ENCODE measurements around the gene OSCP1. TPM values are rescaled to one million over a fixed set of nuclear protein-coding genes. Genes with fewer than 3 reads are reported as not detected.

OSCP1 gene
- total RNA-seq, 1 donor from 2014 or later = 17.1 TPM

GRCh38 chr1:36398370-36398977, 51.8 kb downstream of the OSCP1 start:
- intact Hi-C loops (cut with DNase I) = no loop called here
- Histone ChIP-seq H3K4me1 (peaks cover 32% of the 10 kb centered on the region), H3K27me3 (ENCODE audit: low read depth) (no peaks in the 10 kb centered on the region), H3K27ac (peak overlapping the region; percentile 96), H3K36me3 (peaks cover 8% of the 10 kb centered on the region), H3K9me3 (no peaks in the 10 kb centered on the region), H3K4me3 (peak overlapping the region; percentile 88)
- no peak for DNase-seq
- ATAC-seq = no peak
- TF ChIP-seq CTCF (IDR thresholded peaks at IDR 0.05) = no peak

DNA sequence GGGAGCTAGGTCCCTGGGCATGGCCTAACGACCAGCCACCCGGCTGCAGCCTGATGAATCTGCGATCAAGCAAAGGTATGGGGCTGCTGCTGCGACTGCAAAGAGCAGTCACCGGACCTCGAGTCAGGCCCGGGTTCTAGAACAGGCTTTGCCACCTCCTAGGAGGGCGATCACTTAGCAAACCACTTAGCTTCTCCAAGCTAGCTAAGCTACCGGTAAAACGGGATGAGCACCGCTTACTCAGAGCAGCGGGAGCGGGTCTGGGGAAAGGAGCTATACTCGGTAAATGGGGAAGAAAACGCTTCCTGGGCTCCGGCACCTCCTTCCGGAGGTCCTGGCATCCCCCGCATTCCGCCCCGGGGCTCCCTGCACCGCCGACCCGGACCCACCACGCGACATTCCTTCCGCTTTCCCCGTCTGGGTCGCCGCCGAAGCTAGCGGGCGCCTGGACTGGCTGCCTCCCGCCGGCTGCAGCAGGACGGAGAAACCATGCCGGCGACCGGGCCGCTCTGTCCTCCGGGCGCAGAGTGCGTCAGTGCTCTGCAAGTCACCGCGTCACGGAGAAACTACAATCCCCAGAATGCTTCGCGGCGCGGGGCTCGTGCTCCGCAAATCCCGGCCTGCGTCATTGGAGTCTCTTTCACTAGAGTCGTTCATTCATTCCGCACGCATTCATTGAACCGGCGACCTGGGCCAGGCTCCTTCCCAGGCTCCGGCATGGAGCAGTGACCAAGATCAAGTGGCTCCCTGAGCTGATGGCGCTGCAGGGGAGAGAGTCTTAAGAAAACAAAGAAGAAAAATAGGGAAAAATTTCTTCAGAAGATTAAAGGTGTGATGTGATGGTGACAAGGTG, 52.6 kb downstream of the OSCP1 start, which contains the start of gene LSM10:
TSS of gene LSM10 (minus strand) at position 531 of the 853 bp plus-strand sequence. CDS start 3,779 bp downstream, outside the sequence.
- H3K36me3 ChIP-seq = peaks cover 17% of the 10 kb centered on the region
- H3K4me1 ChIP-seq = peaks cover 32% of the 10 kb centered on the region
- intact Hi-C loops (cut with DNase I) = no loop called here
- no peaks in the 10 kb centered on the region for H3K9me3 ChIP-seq
- DNase-seq = peak; percentile 97
- no peaks in the 10 kb centered on the region for H3K27me3 ChIP-seq (ENCODE audit: low read depth)
- H3K27ac ChIP-seq = peak within 1 kb of the TSS; percentile 96
- peak within 1 kb of the TSS; percentile 88 for H3K4me3 ChIP-seq
- peak; percentile 95 to 98 for ATAC-seq
- no peak for TF ChIP-seq CTCF (IDR thresholded peaks at IDR 0.05)

- H3K4me3 ChIP-seq = peak overlapping the region; percentile 88
- TF ChIP-seq CTCF (IDR thresholded peaks at IDR 0.05) = no peak
- H3K9me3 ChIP-seq = no peaks in the 10 kb centered on the region
- H3K27me3 ChIP-seq (ENCODE audit: low read depth) = no peaks in the 10 kb centered on the region
- H3K36me3 ChIP-seq = peaks cover 22% of the 10 kb centered on the region
- ATAC-seq = peak; percentile 59 to 66
- peaks cover 30% of the 10 kb centered on the region for H3K4me1 ChIP-seq
- intact Hi-C loops (cut with DNase I) = no loop called here
- no peak for DNase-seq
- peak overlapping the region; percentile 96 for H3K27ac ChIP-seq
Observed at GRCh38 chr1:36397083-36397377, 53.2 kb downstream of the OSCP1 start.

DNA sequence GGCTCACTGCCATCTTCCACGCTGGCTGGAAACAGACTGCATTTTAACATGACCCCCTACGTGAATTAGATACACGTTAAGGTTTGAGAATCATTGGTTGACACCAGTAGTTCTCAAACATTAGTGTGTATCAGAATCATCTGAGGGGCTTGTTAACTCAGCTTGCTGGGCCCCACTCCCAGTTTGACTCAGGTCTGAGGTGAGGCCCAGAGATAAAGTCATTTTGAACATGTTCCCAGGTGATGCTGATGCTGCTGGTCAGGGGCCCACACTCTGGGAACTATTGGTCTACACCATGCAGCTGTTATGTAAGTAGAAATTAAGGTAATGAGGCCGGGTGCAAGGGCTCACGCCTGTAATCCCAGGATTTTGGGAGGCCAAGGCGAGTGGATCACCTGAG, 53.9 kb downstream of the OSCP1 start:
- intact Hi-C loops (cut with DNase I) = no loop called here
- ATAC-seq = no peak
- Histone ChIP-seq H3K27me3 (ENCODE audit: low read depth) (no peaks in the 10 kb centered on the region), H3K4me1 (peaks cover 24% of the 10 kb centered on the region), H3K4me3 (peak overlapping the region; percentile 88), H3K27ac (peak overlapping the region; percentile 96), H3K9me3 (no peaks in the 10 kb centered on the region), H3K36me3 (peaks cover 29% of the 10 kb centered on the region)
- TF ChIP-seq CTCF (IDR thresholded peaks at IDR 0.05) = no peak
- no peak for DNase-seq

DNA sequence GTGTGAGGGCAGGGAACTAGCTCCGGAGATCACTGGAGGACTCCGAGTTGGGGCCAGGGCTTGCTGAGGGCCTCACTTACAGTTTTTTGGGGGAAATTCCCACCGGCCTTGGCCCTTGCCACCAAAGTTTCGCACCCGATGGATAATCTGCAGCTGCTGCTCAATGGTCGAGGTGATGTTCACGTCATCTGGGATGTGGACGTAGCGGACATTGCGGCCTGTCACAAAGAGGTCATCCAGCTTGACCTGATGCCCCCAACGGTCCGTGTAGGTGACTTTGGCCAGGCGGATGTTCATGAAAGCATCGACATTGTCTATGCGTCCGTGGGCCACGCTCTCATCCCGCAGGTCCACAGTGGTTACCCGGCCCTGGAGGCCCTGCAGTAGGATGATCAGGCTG, 56.6 kb downstream of the OSCP1 start:
- intact Hi-C loops (cut with DNase I) = no loop called here
- Histone ChIP-seq H3K4me3 (no peak overlapping the region), H3K36me3 (peaks cover 47% of the 10 kb centered on the region), H3K9me3 (no peaks in the 10 kb centered on the region), H3K4me1 (peaks cover 35% of the 10 kb centered on the region), H3K27me3 (ENCODE audit: low read depth) (no peaks in the 10 kb centered on the region), H3K27ac (no peak overlapping the region)
- no peak for TF ChIP-seq CTCF (IDR thresholded peaks at IDR 0.05)
- ATAC-seq = no peak
- no peak for DNase-seq
